ENCODE data around the gene SLC16A13. TPM values are rescaled to one million over a fixed set of nuclear protein-coding genes. Genes with fewer than 3 reads are reported as not detected.

Gene SLC16A13
- total RNA-seq, 1 donor from 2014 or later: 7.9 TPM

GRCh38 chr17:6998855-6999508 lies 36.8 kb upstream of the SLC16A13 start:
- H3K9me3 Mint-ChIP-seq (ENCODE audit: unreplicated experiment): no peaks in the 10 kb centered on the region
- peaks cover 48% of the 10 kb centered on the region for H3K36me3 Mint-ChIP-seq (ENCODE audit: unreplicated experiment)
- no peak overlapping the region for H3K4me3 Mint-ChIP-seq (ENCODE audit: unreplicated experiment)
- no peak for DNase-seq (ENCODE audit: extremely low spot score, unreplicated experiment)
- no peak overlapping the region for H3K27ac Mint-ChIP-seq (ENCODE audit: unreplicated experiment)
- TF ChIP-seq, protein P1, sequence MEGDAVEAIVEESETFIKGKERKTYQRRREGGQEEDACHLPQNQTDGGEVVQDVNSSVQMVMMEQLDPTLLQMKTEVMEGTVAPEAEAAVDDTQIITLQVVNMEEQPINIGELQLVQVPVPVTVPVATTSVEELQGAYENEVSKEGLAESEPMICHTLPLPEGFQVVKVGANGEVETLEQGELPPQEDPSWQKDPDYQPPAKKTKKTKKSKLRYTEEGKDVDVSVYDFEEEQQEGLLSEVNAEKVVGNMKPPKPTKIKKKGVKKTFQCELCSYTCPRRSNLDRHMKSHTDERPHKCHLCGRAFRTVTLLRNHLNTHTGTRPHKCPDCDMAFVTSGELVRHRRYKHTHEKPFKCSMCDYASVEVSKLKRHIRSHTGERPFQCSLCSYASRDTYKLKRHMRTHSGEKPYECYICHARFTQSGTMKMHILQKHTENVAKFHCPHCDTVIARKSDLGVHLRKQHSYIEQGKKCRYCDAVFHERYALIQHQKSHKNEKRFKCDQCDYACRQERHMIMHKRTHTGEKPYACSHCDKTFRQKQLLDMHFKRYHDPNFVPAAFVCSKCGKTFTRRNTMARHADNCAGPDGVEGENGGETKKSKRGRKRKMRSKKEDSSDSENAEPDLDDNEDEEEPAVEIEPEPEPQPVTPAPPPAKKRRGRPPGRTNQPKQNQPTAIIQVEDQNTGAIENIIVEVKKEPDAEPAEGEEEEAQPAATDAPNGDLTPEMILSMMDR (IDR thresholded peaks at IDR 0.05): no peak
- no peaks in the 10 kb centered on the region for H3K27me3 Mint-ChIP-seq (ENCODE audit: unreplicated experiment)
- no peaks in the 10 kb centered on the region for H3K4me1 Mint-ChIP-seq (ENCODE audit: unreplicated experiment)

GRCh38 chr17:7001318-7001961 lies 34.4 kb upstream of the SLC16A13 start:
- peaks cover 2% of the 10 kb centered on the region for H3K4me1 Mint-ChIP-seq (ENCODE audit: unreplicated experiment)
- no peaks in the 10 kb centered on the region for H3K27me3 Mint-ChIP-seq (ENCODE audit: unreplicated experiment)
- no peak overlapping the region for H3K27ac Mint-ChIP-seq (ENCODE audit: unreplicated experiment)
- H3K36me3 Mint-ChIP-seq (ENCODE audit: unreplicated experiment): peaks cover 48% of the 10 kb centered on the region
- DNase-seq (ENCODE audit: extremely low spot score, unreplicated experiment): no peak
- H3K4me3 Mint-ChIP-seq (ENCODE audit: unreplicated experiment): no peak overlapping the region
- TF ChIP-seq, protein P1 (IDR thresholded peaks at IDR 0.05): peak; percentile 54
- H3K9me3 Mint-ChIP-seq (ENCODE audit: unreplicated experiment): no peaks in the 10 kb centered on the region

- TF ChIP-seq, protein P1 (IDR thresholded peaks at IDR 0.05): no peak
- H3K9me3 Mint-ChIP-seq (ENCODE audit: unreplicated experiment): no peaks in the 10 kb centered on the region
- H3K27ac Mint-ChIP-seq (ENCODE audit: unreplicated experiment): no peak overlapping the region
- H3K27me3 Mint-ChIP-seq (ENCODE audit: unreplicated experiment): no peaks in the 10 kb centered on the region
- peaks cover 5% of the 10 kb centered on the region for H3K4me1 Mint-ChIP-seq (ENCODE audit: unreplicated experiment)
- H3K4me3 Mint-ChIP-seq (ENCODE audit: unreplicated experiment): no peak overlapping the region
- peaks cover 44% of the 10 kb centered on the region for H3K36me3 Mint-ChIP-seq (ENCODE audit: unreplicated experiment)
- DNase-seq (ENCODE audit: extremely low spot score, unreplicated experiment): no peak
These were observed 33.3 kb upstream of the SLC16A13 start for GRCh38 chr17:7002288-7003047.

- no peak for DNase-seq (ENCODE audit: extremely low spot score, unreplicated experiment)
- Mint-ChIP-seq H3K27ac (ENCODE audit: unreplicated experiment) (no peak overlapping the region), H3K9me3 (ENCODE audit: unreplicated experiment) (no peaks in the 10 kb centered on the region), H3K4me1 (ENCODE audit: unreplicated experiment) (peaks cover 5% of the 10 kb centered on the region), H3K4me3 (ENCODE audit: unreplicated experiment) (no peak overlapping the region), H3K27me3 (ENCODE audit: unreplicated experiment) (no peaks in the 10 kb centered on the region), H3K36me3 (ENCODE audit: unreplicated experiment) (peaks cover 39% of the 10 kb centered on the region)
- TF ChIP-seq, protein P1 (IDR thresholded peaks at IDR 0.05): no peak
These were observed 32.1 kb upstream of the SLC16A13 start for GRCh38 chr17:7003745-7004144.
